Liver (tissue), 9 donors: ENCODE measurements around the gene TEK. TPM values are rescaled to one million over a fixed set of nuclear protein-coding genes. Genes with fewer than 3 reads are reported as not detected.

ENCODE experiments used
- DNase-seq: peaks from one replicate; pipeline ENCODE4 v3.0.0-alpha.2; 2017; ENCODE audit warnings: low spot score
- H3K27ac ChIP-seq, 2 donors: one replicate each; pipeline ENCODE4 v1.7.0; 2013; ENCODE audit warnings: inconsistent platforms in 2 of 2, low read length in 2 of 2, control low read depth in 1 of 2, low read depth in 1 of 2, mild to moderate bottlenecking in 1 of 2
- H3K27me3 ChIP-seq, 4 donors: one replicate each; pipeline versions ENCODE4 v1.6.1 to v1.7.0; 2013; ENCODE audit warnings: low read length in 3 of 4, inconsistent platforms in 1 of 4, mild to moderate bottlenecking in 1 of 4, moderate library complexity in 1 of 4; ENCODE audit not compliant: control insufficient read depth in 4 of 4, insufficient read depth in 4 of 4
- H3K36me3 ChIP-seq, 4 donors: one replicate each; pipeline versions ENCODE4 v1.6.1 to v1.7.0; 2013; ENCODE audit warnings: low read length in 3 of 4, mild to moderate bottlenecking in 3 of 4, low read depth in 1 of 4, moderate library complexity in 1 of 4; ENCODE audit not compliant: control insufficient read depth in 4 of 4, insufficient read depth in 3 of 4
- H3K4me1 ChIP-seq, 4 donors: one replicate each; pipeline versions ENCODE4 v1.6.1 to v1.7.0; 2013; ENCODE audit warnings: low read length in 3 of 4, mild to moderate bottlenecking in 3 of 4, moderate library complexity in 1 of 4; ENCODE audit not compliant: control insufficient read depth in 4 of 4, insufficient read depth in 4 of 4
- H3K4me3 ChIP-seq, 3 donors: one replicate each; pipeline versions ENCODE4 v1.6.1 to v1.7.0; 2013; ENCODE audit warnings: low read length in 3 of 3, control low read depth in 1 of 3, low read depth in 1 of 3, mild to moderate bottlenecking in 1 of 3
- H3K9ac ChIP-seq, 2 donors: one replicate each; pipeline ENCODE4 v1.7.0; 2013; ENCODE audit warnings: low read length in 2 of 2, mild to moderate bottlenecking in 2 of 2, moderate library complexity in 2 of 2, control low read depth in 1 of 2, low read depth in 1 of 2
- H3K9me3 ChIP-seq, 4 donors: one replicate each; pipeline versions ENCODE4 v1.6.1 to v1.7.0; 2013; ENCODE audit warnings: low read length in 3 of 4; ENCODE audit not compliant: control insufficient read depth in 4 of 4
- ATF3 ChIP-seq: IDR thresholded peaks from 2 replicates; pipeline ENCODE4 v1.6.1; 2016; ENCODE audit warnings: antibody characterized with exemption
- CTCF ChIP-seq: fragments of 150-350 bp; IDR thresholded peaks from 2 replicates; pipeline ENCODE4 v1.5.1; 2017; ENCODE audit warnings: improper control_type of control experiment, low read depth, low read length; ENCODE audit not compliant: missing input control
- EGR1 ChIP-seq, 2 donors: IDR thresholded peaks; 2 replicates each; pipeline ENCODE4 v1.6.1; 2016 to 2018; ENCODE audit warnings: antibody characterized with exemption in 2 of 2, low read depth in 2 of 2
- FOXA1 ChIP-seq: IDR thresholded peaks from 2 replicates; pipeline ENCODE4 v1.6.1; 2016; ENCODE audit warnings: antibody characterized with exemption
- FOXA2 ChIP-seq: IDR thresholded peaks from 2 replicates; pipeline ENCODE4 v1.6.1; 2016; ENCODE audit warnings: antibody characterized with exemption
- GABPA ChIP-seq, 2 donors: IDR thresholded peaks in 1 of 2; conservative IDR thresholded peaks in 1 of 2; 2 replicates each; pipeline ENCODE4 v1.6.1; 2016; ENCODE audit warnings: antibody characterized with exemption in 2 of 2, mild to moderate bottlenecking in 1 of 2, moderate library complexity in 1 of 2
- HNF4A ChIP-seq, 2 donors: conservative IDR thresholded peaks; 2 replicates each; pipeline ENCODE4 v1.6.1; 2016; ENCODE audit warnings: antibody characterized with exemption in 2 of 2, mild to moderate bottlenecking in 2 of 2
- HNF4G ChIP-seq: IDR thresholded peaks from 2 replicates; pipeline ENCODE4 v1.6.1; 2016; ENCODE audit warnings: antibody characterized with exemption
- JUND ChIP-seq, 2 donors: IDR thresholded peaks; 2 replicates each; pipeline ENCODE4 v1.6.1; 2016; ENCODE audit warnings: antibody characterized with exemption in 2 of 2
- MAX ChIP-seq: IDR thresholded peaks from 2 replicates; pipeline ENCODE4 v1.6.1; 2016; ENCODE audit warnings: antibody characterized with exemption
- NR2F2 ChIP-seq: IDR thresholded peaks from 2 replicates; pipeline ENCODE4 v1.6.1; 2016; ENCODE audit warnings: antibody characterized with exemption
- RAD21 ChIP-seq, 2 donors: IDR thresholded peaks; 2 replicates each; pipeline ENCODE4 v1.6.1; 2016; ENCODE audit warnings: antibody characterized with exemption in 2 of 2, mild to moderate bottlenecking in 2 of 2
- REST ChIP-seq: IDR thresholded peaks from 2 replicates; pipeline ENCODE4 v1.6.1; 2016; ENCODE audit warnings: antibody characterized with exemption, mild to moderate bottlenecking
- RXRA ChIP-seq, 2 donors: IDR thresholded peaks; 2 replicates each; pipeline ENCODE4 v1.6.1; 2017 to 2018; ENCODE audit warnings: antibody characterized with exemption in 2 of 2, mild to moderate bottlenecking in 1 of 2
- SP1 ChIP-seq: IDR thresholded peaks from 2 replicates; pipeline ENCODE4 v1.6.1; 2018; ENCODE audit warnings: antibody characterized with exemption, mild to moderate bottlenecking
- TAF1 ChIP-seq: conservative IDR thresholded peaks from 2 replicates; pipeline ENCODE4 v1.6.1; 2016; ENCODE audit warnings: antibody characterized with exemption, mild to moderate bottlenecking
- YY1 ChIP-seq: IDR thresholded peaks from 2 replicates; pipeline ENCODE4 v1.6.1; 2016; ENCODE audit warnings: antibody characterized with exemption, mild to moderate bottlenecking
- ZBTB33 ChIP-seq: IDR thresholded peaks from 2 replicates; pipeline ENCODE4 v1.6.1; 2016; ENCODE audit warnings: antibody characterized with exemption
- whole genome bisulfite sequencing: extraction: QIAGEN DNeasy Blood & Tissue Kit; methylation state at CpG from one replicate; pipeline ENCODE4 v1.1.7; 2013; 5-methylcytosine and 5-hydroxymethylcytosine counted together
- polyA plus RNA-seq, 2 donors: library from polyadenylated mRNA; stranded (reverse) in 1 of 2; unstranded in 1 of 2; fragments of 200-250 nt in 1 of 2; fragments of >200 nt in 1 of 2; fragmentation: Nextera tagmentation in 1 of 2; extraction: Ambion mirVana in 1 of 2; gene quantifications; one replicate each; pipeline versions ENCODE4 v1.2.1 to v1.2.3, GENCODE V29; 2013 to 2015
- total RNA-seq, 2 donors: library from RNA; depleted of rRNA; stranded (reverse); fragments of >200 nt; gene quantifications; one replicate each; pipeline ENCODE4 v1.2.3, GENCODE V29; 2014
- donor health status: healthy.
- donor health status: healthy.
- donor health status: healthy.
- donor health status: healthy.
- donor health status: healthy.

TEK gene
- total and polyA plus RNA-seq, 4 donors: 2.9 to 13.8 (median 8.4) TPM

GRCh38 chr9:27261517-27262211 is 152.6 kb downstream of the TEK start:
- H3K36me3 ChIP-seq: no peaks in the 10 kb centered on the region
- DNase-seq: no peak
- H3K4me1 ChIP-seq: no peaks in the 10 kb centered on the region
- no peak overlapping the region for H3K9ac ChIP-seq
- 65% methylated on average over 4 of the region's 4 CpGs for WGBS
- no peak for TF ChIP-seq SP1
- no peak for TF ChIP-seq RAD21 (IDR thresholded peaks at IDR 0.05)
- no peak for TF ChIP-seq MAX
- no peak for TF ChIP-seq FOXA1
- no peak for TF ChIP-seq ATF3
- TF ChIP-seq FOXA2: no peak
- TF ChIP-seq TAF1: no peak
- TF ChIP-seq HNF4G: no peak
- no peak for TF ChIP-seq ZBTB33
- no peak for TF ChIP-seq YY1
- TF ChIP-seq GABPA (IDR thresholded peaks at IDR 0.05 in 1 of 2, conservative IDR thresholded peaks at IDR 0.05 in 1 of 2): no peak
- TF ChIP-seq REST: no peak
- TF ChIP-seq RXRA (IDR thresholded peaks at IDR 0.05): no peak
- TF ChIP-seq HNF4A (conservative IDR thresholded peaks at IDR 0.05): no peak
- TF ChIP-seq JUND (IDR thresholded peaks at IDR 0.05): no peak
- no peak for TF ChIP-seq NR2F2
- TF ChIP-seq CTCF: no peak
- no peak for TF ChIP-seq EGR1 (IDR thresholded peaks at IDR 0.05; ENCODE audit: low read depth in 2 of 2)
- H3K9me3 ChIP-seq: no peaks in the 10 kb centered on the region
- no peak overlapping the region for H3K4me3 ChIP-seq
- H3K27ac ChIP-seq: no peak overlapping the region
- H3K27me3 ChIP-seq: peaks cover 0 to 7% (median 0%) of the 10 kb centered on the region in 4 donors
